Endothelial cell (in vitro differentiated cells): ENCODE measurements around the gene GAGE1. TPM values are rescaled to one million over a fixed set of nuclear protein-coding genes. Genes with fewer than 3 reads are reported as not detected.
"Not testable (repeated sequence)": the region's sequence is repeated elsewhere in the genome, so short reads cannot be mapped to it uniquely, and the experiment has no call there.

ENCODE experiments used
- DNase-seq: peaks from one replicate; pipeline ENCODE4 v3.0.0; 2021; ENCODE audit warnings: low spot score
- H3K27ac Mint-ChIP-seq: one replicate; pipeline ENCODE4 v1.8.0; 2021; ENCODE audit warnings: mixed read lengths, inconsistent platforms; ENCODE audit not compliant: unreplicated experiment
- H3K27me3 Mint-ChIP-seq: one replicate; pipeline ENCODE4 v1.8.0; 2021; ENCODE audit warnings: mild to moderate bottlenecking, moderate library complexity, mixed read lengths, inconsistent platforms; ENCODE audit not compliant: unreplicated experiment
- H3K36me3 Mint-ChIP-seq: one replicate; pipeline ENCODE4 v1.8.0; 2021; ENCODE audit warnings: mild to moderate bottlenecking, low read depth, mixed read lengths, inconsistent platforms; ENCODE audit not compliant: unreplicated experiment
- H3K4me1 Mint-ChIP-seq: one replicate; pipeline ENCODE4 v1.8.0; 2021; ENCODE audit warnings: mild to moderate bottlenecking, mixed read lengths, inconsistent platforms; ENCODE audit not compliant: unreplicated experiment
- H3K4me3 Mint-ChIP-seq: one replicate; pipeline ENCODE4 v1.8.0; 2021; ENCODE audit warnings: mild to moderate bottlenecking, mixed read lengths, inconsistent platforms; ENCODE audit not compliant: unreplicated experiment
- H3K9me3 Mint-ChIP-seq: one replicate; pipeline ENCODE4 v1.8.0; 2021; ENCODE audit warnings: mixed read lengths, inconsistent platforms; ENCODE audit not compliant: unreplicated experiment
- long read RNA-seq: library from polyadenylated mRNA; unstranded; transcript quantifications from one replicate; pipeline ENCODE4 v2.0.0, GENCODE V29; 2020; ENCODE audit not compliant: unreplicated experiment
- total RNA-seq: library from RNA; stranded (reverse); fragmentation: NEBNext Ultra II Directional; extraction: Animal tissue kit (Norgen Biotek cat#: 25700); gene quantifications from one replicate; pipeline ENCODE4 v1.2.1, GENCODE V29; 2021; ENCODE audit not compliant: unreplicated experiment

GAGE1 gene
- total RNA-seq: not detected
- long read RNA-seq: 0 reads

GRCh38 chrX:49598720-49599119 is at the start of gene GAGE1:
TSS of gene GAGE1 (plus strand) at chrX:49599020. CDS start at chrX:49600175, 1,155 bp downstream.
- not testable (repeated sequence) for H3K9me3 Mint-ChIP-seq, H3K36me3 Mint-ChIP-seq, H3K4me3 Mint-ChIP-seq, H3K4me1 Mint-ChIP-seq, H3K27me3 Mint-ChIP-seq, DNase-seq, H3K27ac Mint-ChIP-seq

- H3K27me3 Mint-ChIP-seq, H3K4me3 Mint-ChIP-seq, H3K9me3 Mint-ChIP-seq, H3K27ac Mint-ChIP-seq, DNase-seq, H3K36me3 Mint-ChIP-seq, H3K4me1 Mint-ChIP-seq: not testable (repeated sequence)
Observed at GRCh38 chrX:49550989-49551388, 47.8 kb upstream of the GAGE1 start, which contains the start of gene GAGE12E. TSS of gene GAGE12E (plus strand) at chrX:49551289. CDS start at chrX:49552444, 1,155 bp downstream.

- not testable (repeated sequence) for H3K27me3 Mint-ChIP-seq, H3K4me1 Mint-ChIP-seq, H3K9me3 Mint-ChIP-seq, H3K27ac Mint-ChIP-seq, H3K36me3 Mint-ChIP-seq, DNase-seq, H3K4me3 Mint-ChIP-seq
Observed at GRCh38 chrX:49560542-49560941, 38.3 kb upstream of the GAGE1 start, which contains the start of gene GAGE12F. TSS of gene GAGE12F (plus strand) at chrX:49560842. CDS start at chrX:49561997, 1,155 bp downstream.

GRCh38 chrX:49568728-49569127 is 30.1 kb upstream of the GAGE1 start:
- H3K4me1 Mint-ChIP-seq, H3K27ac Mint-ChIP-seq, H3K36me3 Mint-ChIP-seq, H3K4me3 Mint-ChIP-seq, H3K27me3 Mint-ChIP-seq, H3K9me3 Mint-ChIP-seq, DNase-seq: not testable (repeated sequence)

- H3K36me3 Mint-ChIP-seq, H3K27ac Mint-ChIP-seq, H3K4me3 Mint-ChIP-seq, H3K9me3 Mint-ChIP-seq, H3K4me1 Mint-ChIP-seq, DNase-seq, H3K27me3 Mint-ChIP-seq: not testable (repeated sequence)
Observed at GRCh38 chrX:49569152-49569551, 29.7 kb upstream of the GAGE1 start.

- not testable (repeated sequence) for H3K36me3 Mint-ChIP-seq, H3K9me3 Mint-ChIP-seq, DNase-seq, H3K27me3 Mint-ChIP-seq, H3K4me1 Mint-ChIP-seq, H3K4me3 Mint-ChIP-seq, H3K27ac Mint-ChIP-seq
Observed at GRCh38 chrX:49570100-49570499, 28.7 kb upstream of the GAGE1 start, which contains the start of gene GAGE12G. TSS of gene GAGE12G (plus strand) at chrX:49570400. CDS start at chrX:49571555, 1,155 bp downstream.

GRCh38 chrX:49579649-49580048 is 19.2 kb upstream of the GAGE1 start, which contains the start of gene GAGE12H:
TSS of gene GAGE12H (plus strand) at chrX:49579949. CDS start at chrX:49581104, 1,155 bp downstream.
- H3K4me1 Mint-ChIP-seq, H3K36me3 Mint-ChIP-seq, DNase-seq, H3K27me3 Mint-ChIP-seq, H3K27ac Mint-ChIP-seq, H3K4me3 Mint-ChIP-seq, H3K9me3 Mint-ChIP-seq: not testable (repeated sequence)

- not testable (repeated sequence) for H3K27ac Mint-ChIP-seq, DNase-seq, H3K27me3 Mint-ChIP-seq, H3K4me3 Mint-ChIP-seq, H3K36me3 Mint-ChIP-seq, H3K4me1 Mint-ChIP-seq, H3K9me3 Mint-ChIP-seq
Observed at GRCh38 chrX:49589196-49589595, 9.6 kb upstream of the GAGE1 start, which contains the start of gene GAGE2A. TSS of gene GAGE2A (plus strand) at chrX:49589496. CDS start at chrX:49590651, 1,155 bp downstream.

GRCh38 chrX:49589769-49590478 is 8.9 kb upstream of the GAGE1 start:
- DNase-seq: peak; percentile 1
- H3K4me3 Mint-ChIP-seq, H3K27ac Mint-ChIP-seq, H3K4me1 Mint-ChIP-seq, H3K9me3 Mint-ChIP-seq, H3K36me3 Mint-ChIP-seq, H3K27me3 Mint-ChIP-seq: not testable (repeated sequence)

GRCh38 chrX:49590488-49590887 is 8.3 kb upstream of the GAGE1 start:
- not testable (repeated sequence) for H3K27me3 Mint-ChIP-seq, H3K36me3 Mint-ChIP-seq, H3K4me1 Mint-ChIP-seq, DNase-seq, H3K9me3 Mint-ChIP-seq, H3K4me3 Mint-ChIP-seq, H3K27ac Mint-ChIP-seq
